Measurements from ENCODE around the gene BUB1.

BUB1 gene

DNA sequence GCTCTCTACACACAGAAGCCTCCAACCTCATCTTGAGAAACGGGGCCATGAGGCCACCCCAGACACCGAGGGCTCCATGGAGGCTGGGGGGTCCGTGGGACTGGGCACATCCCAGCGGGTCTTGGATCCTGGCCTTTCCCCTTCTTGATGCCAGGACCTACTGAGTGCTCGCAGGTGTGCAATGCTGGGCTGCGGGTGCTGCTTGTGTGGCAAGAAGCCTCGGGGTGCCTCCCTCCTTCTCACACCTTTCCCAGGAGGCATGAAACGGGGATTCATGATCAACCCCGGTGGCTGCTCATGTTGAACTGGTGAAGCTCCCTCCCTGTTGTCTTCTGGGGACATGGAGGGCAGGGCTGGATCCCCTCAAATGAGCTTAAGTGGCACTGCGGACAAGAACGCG, 2.0 kb upstream of the BUB1 start:
- Histone ChIP-seq H3K4me3 (no peak overlapping the region), H3K4me1 (peaks cover 25% of the 10 kb centered on the region), H3K36me3 (replicated peaks) (peaks cover 4% of the 10 kb centered on the region), H3K9me3 (no peaks in the 10 kb centered on the region), H3K27me3 (ENCODE audit: low read depth) (no peaks in the 10 kb centered on the region)
- no peak for DNase-seq (ENCODE audit: low spot score in 2 of 2)
- in situ Hi-C loops (cut with MboI; ENCODE audit: low sequenced_read_pairs) = loop anchor here (10.0 kb wide), 1 partner anchor 65 kb away; no protein-coding TSS in a partner anchor

DNA sequence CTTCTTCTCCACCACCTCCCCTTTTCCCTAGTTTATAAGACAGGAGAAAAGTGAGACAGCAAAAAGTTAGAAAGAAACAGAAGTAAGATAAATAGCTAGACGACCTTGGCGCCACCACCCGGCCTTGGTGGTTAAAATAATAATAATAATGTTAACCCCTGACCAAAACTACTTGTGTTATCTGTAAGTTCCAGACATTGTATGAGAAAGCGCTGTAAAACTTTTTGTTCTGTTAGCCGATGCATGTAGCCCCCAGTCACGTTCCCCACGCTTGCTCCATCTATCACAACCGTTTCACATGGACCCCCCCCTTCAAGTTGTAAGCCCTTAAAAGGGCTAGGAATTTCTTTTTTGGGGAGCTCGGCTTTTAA, 1.5 kb upstream of the BUB1 start:
- in situ Hi-C loops (cut with MboI; ENCODE audit: low sequenced_read_pairs) = loop anchor here (10.0 kb wide), 1 partner anchor 65 kb away; no protein-coding TSS in a partner anchor
- peaks cover 25% of the 10 kb centered on the region for H3K4me1 ChIP-seq
- no peaks in the 10 kb centered on the region for H3K9me3 ChIP-seq
- no peak overlapping the region for H3K4me3 ChIP-seq
- no peak for DNase-seq (ENCODE audit: low spot score in 2 of 2)
- H3K27me3 ChIP-seq (ENCODE audit: low read depth) = no peaks in the 10 kb centered on the region
- peaks cover 7% of the 10 kb centered on the region for H3K36me3 ChIP-seq (replicated peaks)

DNA sequence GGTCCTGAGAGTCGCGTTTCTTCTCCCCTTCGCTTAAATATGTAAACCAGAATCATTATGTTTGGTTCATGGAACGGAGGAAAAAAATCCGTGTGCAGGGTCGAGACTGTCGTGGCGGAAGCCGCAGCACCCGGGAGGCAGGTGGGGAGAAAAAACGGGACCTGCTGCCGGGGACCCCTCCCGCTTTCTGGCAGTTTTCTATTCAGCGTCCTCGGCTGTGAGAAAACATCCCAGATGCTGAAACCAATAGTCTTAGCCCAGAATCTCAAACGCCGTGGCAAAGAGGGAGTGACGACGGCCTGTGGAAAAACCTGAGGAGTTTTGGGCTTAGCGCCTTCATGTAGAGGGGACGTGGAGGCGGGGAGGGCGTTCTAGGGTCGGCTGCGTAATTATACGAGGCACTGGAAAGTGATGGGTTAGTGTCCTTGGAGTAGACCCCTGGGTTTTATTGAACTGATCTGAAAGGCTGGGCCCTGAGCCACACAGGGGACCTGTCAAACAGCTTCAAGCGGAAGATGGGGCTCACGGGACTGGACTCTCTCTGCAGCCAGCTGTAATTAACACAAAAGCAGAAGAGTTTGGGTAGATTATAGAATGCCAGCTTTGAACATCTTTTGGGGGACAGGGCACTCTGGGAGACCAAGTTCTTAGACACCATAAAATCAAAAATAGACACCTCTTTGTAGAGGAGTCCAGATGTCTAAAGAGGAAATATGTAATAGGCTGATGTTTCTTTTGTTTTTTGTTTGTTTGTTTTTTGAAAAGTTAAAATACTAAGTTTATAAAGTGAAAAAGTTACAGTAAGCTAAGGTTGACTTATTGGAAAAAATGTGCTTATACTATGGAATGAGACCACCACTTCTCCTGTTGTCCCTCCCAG, 834 bp upstream of the BUB1 start:
- Histone ChIP-seq H3K4me3 (peak overlapping the region; percentile 89), H3K9me3 (no peaks in the 10 kb centered on the region), H3K36me3 (replicated peaks) (peaks cover 13% of the 10 kb centered on the region), H3K4me1 (peaks cover 25% of the 10 kb centered on the region), H3K27me3 (ENCODE audit: low read depth) (no peaks in the 10 kb centered on the region)
- DNase-seq (ENCODE audit: low spot score in 2 of 2) = peak in 1 of 2 experiments; percentile 57
- in situ Hi-C loops (cut with MboI; ENCODE audit: low sequenced_read_pairs) = loop anchor here (10.0 kb wide), 1 partner anchor 66 kb away; no protein-coding TSS in a partner anchor

DNA sequence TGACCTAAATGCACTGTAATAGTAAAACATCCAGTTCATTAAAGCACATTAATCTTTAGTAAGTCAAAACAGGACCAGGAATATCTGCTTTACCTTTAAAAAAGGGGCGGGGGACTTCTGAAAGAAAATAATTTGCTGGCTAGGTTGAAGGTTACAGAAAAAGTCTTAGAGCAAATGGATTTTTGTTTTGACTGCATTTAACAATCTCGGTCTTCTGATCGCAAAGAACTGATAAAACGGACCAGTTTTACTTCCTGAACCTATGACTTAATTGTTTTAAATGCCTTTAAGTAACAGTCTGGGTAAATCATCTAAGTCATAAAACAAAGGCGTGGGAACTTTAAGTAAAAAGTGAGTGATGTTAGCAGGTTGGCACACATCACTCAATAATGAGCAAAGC, 783 bp downstream of the BUB1 start:
- in situ Hi-C loops (cut with MboI; ENCODE audit: low sequenced_read_pairs) = loop anchor here (10.0 kb wide), 1 partner anchor 68 kb away; no protein-coding TSS in a partner anchor
- no peak for DNase-seq (ENCODE audit: low spot score in 2 of 2)
- H3K36me3 ChIP-seq (replicated peaks) = peaks cover 29% of the 10 kb centered on the region
- H3K4me3 ChIP-seq = peak overlapping the region; percentile 89
- no peaks in the 10 kb centered on the region for H3K27me3 ChIP-seq (ENCODE audit: low read depth)
- peaks cover 18% of the 10 kb centered on the region for H3K4me1 ChIP-seq
- H3K9me3 ChIP-seq = no peaks in the 10 kb centered on the region

DNA sequence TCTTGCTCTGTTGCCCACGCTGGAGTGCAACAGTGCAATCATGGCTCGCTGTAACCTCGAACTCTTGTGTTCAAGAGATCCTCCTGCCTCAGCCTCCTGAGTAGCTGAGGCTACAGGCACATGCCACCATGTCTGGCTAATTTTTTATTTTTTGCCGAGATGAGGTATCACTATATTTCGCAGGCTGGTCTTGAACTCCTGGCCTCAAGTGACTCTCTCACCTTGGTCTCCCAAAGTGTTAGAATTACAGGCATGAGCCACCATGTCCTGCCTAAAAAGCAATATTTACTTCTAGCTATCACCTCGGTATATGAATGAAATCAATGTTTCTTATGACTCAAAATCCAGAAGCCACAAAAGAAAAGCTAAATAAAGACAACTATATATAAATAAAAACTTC, 2.2 kb downstream of the BUB1 start:
- Histone ChIP-seq H3K36me3 (replicated peaks) (peaks cover 43% of the 10 kb centered on the region), H3K9me3 (no peaks in the 10 kb centered on the region), H3K27me3 (ENCODE audit: low read depth) (no peaks in the 10 kb centered on the region), H3K4me1 (peaks cover 18% of the 10 kb centered on the region), H3K4me3 (no peak overlapping the region)
- in situ Hi-C loops (cut with MboI; ENCODE audit: low sequenced_read_pairs) = loop anchor here (10.0 kb wide), 1 partner anchor 69 kb away; no protein-coding TSS in a partner anchor
- no peak for DNase-seq (ENCODE audit: low spot score in 2 of 2)

DNA sequence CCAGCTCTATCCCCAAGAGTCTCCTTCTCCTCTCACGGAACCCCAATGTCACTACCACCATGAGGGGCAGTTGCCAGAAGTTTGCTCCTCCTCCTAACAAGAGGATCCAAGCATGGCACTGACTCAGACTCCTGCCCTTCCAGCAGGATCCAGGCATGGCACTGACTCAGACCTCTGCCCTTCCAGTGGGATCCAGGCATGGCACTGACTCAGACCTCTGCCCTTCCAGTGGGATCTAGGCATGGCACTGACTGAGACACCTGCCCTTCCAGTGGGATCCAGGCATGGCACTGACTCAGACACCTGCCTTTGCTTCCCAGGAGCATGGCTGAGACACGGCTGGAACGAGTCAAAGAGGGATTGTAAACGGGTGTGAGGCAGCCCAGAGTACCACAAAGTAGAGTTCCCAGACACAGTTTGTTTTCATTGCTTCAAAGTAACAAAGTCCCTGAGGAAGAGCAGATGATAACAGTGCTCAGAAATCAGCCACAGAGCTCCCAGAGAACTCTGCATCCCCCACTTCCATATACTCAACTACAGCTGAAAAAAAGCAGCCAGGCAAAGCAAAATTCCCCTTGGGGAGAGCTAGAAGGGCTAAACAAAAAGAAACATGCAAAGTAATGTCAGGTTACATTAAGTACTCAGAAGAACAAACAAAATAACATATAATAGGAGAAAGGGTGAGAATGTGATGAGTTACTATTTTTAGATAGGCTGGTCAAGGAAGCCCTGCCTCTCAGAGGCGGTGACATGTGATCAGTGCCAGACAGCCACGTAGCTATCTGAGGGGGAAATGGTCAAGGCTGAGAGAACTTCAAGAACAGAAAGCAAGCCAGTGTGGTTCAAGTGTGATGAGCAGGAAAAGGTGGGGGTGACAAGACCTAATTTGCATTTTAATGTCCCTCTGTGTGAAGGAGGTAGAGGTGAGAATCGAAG, 3.0 kb downstream of the BUB1 start:
- no peak overlapping the region for H3K4me3 ChIP-seq
- H3K27me3 ChIP-seq (ENCODE audit: low read depth) = no peaks in the 10 kb centered on the region
- peaks cover 50% of the 10 kb centered on the region for H3K36me3 ChIP-seq (replicated peaks)
- no peaks in the 10 kb centered on the region for H3K9me3 ChIP-seq
- in situ Hi-C loops (cut with MboI; ENCODE audit: low sequenced_read_pairs) = loop anchor here (10.0 kb wide), 1 partner anchor 70 kb away; no protein-coding TSS in a partner anchor
- DNase-seq (ENCODE audit: low spot score in 2 of 2) = no peak
- peaks cover 18% of the 10 kb centered on the region for H3K4me1 ChIP-seq

DNA sequence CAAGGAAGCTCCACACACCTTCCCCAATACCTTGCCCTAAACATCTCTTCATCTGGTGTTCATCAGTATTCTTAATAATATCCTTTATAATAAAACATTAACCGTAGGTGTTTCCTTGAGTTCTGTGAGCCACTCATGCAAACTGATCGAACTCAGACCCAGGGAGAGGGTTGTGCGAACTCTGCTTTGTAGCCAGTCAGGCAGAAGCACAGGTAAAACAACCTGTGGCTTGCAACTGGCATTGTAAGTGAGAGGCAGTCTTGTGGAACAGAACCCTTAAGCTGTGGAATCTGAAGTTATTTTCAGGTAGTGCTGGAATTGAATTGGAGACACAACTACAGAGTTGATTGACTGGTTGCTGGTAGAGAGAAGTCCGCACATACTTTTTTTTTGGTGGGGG, 4.7 kb downstream of the BUB1 start:
- H3K9me3 ChIP-seq = no peaks in the 10 kb centered on the region
- peaks cover 66% of the 10 kb centered on the region for H3K36me3 ChIP-seq (replicated peaks)
- H3K27me3 ChIP-seq (ENCODE audit: low read depth) = no peaks in the 10 kb centered on the region
- no peak for DNase-seq (ENCODE audit: low spot score in 2 of 2)
- H3K4me1 ChIP-seq = peaks cover 7% of the 10 kb centered on the region
- in situ Hi-C loops (cut with MboI; ENCODE audit: low sequenced_read_pairs) = loop anchor here (10.0 kb wide), 1 partner anchor 72 kb away; no protein-coding TSS in a partner anchor
- no peak overlapping the region for H3K4me3 ChIP-seq

DNA sequence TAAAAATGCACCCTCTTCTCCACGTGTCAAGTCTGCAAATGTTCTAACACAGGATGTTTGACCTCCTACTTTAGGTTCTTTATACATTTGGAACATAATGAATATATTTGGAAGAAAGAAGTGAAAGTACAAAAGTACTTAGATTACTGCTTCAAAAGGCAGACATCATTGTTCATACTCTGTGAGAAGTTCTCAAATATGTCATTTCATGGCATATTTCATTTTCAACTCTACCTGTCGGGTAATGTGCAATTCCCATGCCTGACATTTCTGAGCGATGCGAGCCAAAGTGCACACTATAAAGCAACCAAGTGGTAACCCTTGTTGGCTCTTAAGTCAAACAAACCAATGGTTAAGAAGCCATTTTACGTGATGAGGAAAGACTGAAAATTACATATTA, 7.0 kb downstream of the BUB1 start:
- in situ Hi-C loops (cut with MboI; ENCODE audit: low sequenced_read_pairs) = loop anchor here (10.0 kb wide), 1 partner anchor 74 kb away; no protein-coding TSS in a partner anchor
- no peaks in the 10 kb centered on the region for H3K9me3 ChIP-seq
- no peaks in the 10 kb centered on the region for H3K27me3 ChIP-seq (ENCODE audit: low read depth)
- DNase-seq (ENCODE audit: low spot score in 2 of 2) = no peak
- H3K4me3 ChIP-seq = no peak overlapping the region
- H3K4me1 ChIP-seq = peaks cover 7% of the 10 kb centered on the region
- peaks cover 87% of the 10 kb centered on the region for H3K36me3 ChIP-seq (replicated peaks)

DNA sequence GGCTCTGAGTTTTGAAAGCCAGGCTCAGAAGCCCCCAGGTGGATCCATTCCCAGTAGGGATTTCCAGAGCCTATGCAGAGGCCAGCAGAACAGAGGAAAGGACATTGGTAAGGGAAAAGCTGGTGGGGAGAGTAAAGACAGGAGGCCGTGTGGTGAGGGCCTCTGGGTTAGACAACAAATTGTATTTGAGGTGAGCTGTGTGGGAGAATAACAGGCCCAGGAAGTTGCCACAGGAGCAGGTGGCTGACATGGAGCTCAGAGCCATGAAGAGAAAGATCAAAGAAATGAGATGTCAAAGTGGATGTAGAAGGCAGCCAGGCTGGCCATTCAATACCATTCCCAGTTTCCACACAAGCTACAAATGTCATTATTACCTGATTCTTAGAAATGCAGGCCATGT, 8.8 kb downstream of the BUB1 start:
- Histone ChIP-seq H3K4me1 (no peaks in the 10 kb centered on the region), H3K36me3 (replicated peaks) (peaks cover 95% of the 10 kb centered on the region), H3K4me3 (no peak overlapping the region), H3K27me3 (ENCODE audit: low read depth) (no peaks in the 10 kb centered on the region), H3K9me3 (no peaks in the 10 kb centered on the region)
- in situ Hi-C loops (cut with MboI; ENCODE audit: low sequenced_read_pairs) = no loop called here
- no peak for DNase-seq (ENCODE audit: low spot score in 2 of 2)

DNA sequence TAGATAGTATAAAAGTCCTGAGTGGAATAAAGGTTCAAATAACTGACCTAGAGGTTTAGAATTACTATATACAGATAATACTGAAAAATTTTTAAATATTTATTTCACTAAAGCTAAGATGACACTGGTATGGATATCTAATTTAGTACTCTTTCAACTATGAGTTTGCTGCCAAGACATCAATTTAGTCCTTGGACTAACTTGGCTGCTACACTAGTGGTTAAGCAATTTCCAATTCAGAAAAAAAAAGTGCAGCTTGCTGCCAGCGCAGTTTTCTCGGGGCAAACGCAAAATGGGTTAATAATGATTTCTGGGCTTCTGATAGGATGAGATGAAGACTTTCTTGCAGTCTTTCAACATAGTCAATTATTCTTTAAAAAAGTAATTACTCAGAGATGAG, 10.8 kb downstream of the BUB1 start:
- peaks cover 93% of the 10 kb centered on the region for H3K36me3 ChIP-seq (replicated peaks)
- no peaks in the 10 kb centered on the region for H3K9me3 ChIP-seq
- H3K27me3 ChIP-seq (ENCODE audit: low read depth) = no peaks in the 10 kb centered on the region
- in situ Hi-C loops (cut with MboI; ENCODE audit: low sequenced_read_pairs) = no loop called here
- H3K4me1 ChIP-seq = no peaks in the 10 kb centered on the region
- DNase-seq (ENCODE audit: low spot score in 2 of 2) = no peak
- H3K4me3 ChIP-seq = no peak overlapping the region

DNA sequence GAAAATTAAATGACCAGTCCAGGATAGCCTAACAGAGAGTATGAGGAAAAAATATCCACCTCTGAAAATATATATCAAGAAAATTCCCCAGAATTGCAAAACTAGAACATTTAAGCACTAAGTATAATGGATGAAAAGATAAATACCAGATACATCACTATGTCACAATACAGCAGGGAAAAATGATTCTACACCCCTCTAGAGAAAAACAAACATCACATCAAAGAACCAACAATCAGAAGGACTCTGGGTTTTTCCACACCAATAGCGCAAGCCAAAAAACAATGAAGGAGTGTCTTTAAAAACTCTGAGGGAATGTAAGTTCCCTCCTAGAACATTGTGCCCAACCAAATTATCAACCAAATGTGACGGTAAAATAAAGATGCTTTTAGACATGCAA, 13.7 kb downstream of the BUB1 start:
- Histone ChIP-seq H3K27me3 (ENCODE audit: low read depth) (no peaks in the 10 kb centered on the region), H3K4me3 (no peak overlapping the region), H3K36me3 (replicated peaks) (peaks cover 93% of the 10 kb centered on the region), H3K9me3 (no peaks in the 10 kb centered on the region), H3K4me1 (no peaks in the 10 kb centered on the region)
- in situ Hi-C loops (cut with MboI; ENCODE audit: low sequenced_read_pairs) = no loop called here
- no peak for DNase-seq (ENCODE audit: low spot score in 2 of 2)

DNA sequence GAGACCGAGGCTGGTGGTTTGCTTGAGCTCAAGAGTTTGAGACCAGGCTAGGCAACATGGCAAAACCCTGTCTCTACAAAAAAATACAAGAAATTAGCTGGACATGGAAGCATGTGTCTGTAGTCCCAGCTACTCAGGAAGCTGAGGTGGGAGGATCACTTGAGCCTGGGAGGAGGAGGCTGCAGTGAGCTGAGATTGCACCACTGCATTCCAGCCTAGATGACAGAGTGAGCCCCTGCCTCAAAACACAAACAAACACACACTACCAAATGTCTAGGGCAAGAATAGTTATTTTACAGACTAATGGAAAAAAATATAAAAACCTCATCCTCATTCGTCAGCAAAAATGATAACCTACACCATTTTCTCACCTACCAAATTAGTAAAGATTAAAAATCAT, 15.3 kb downstream of the BUB1 start:
- in situ Hi-C loops (cut with MboI; ENCODE audit: low sequenced_read_pairs) = no loop called here
- DNase-seq (ENCODE audit: low spot score in 2 of 2) = no peak

DNA sequence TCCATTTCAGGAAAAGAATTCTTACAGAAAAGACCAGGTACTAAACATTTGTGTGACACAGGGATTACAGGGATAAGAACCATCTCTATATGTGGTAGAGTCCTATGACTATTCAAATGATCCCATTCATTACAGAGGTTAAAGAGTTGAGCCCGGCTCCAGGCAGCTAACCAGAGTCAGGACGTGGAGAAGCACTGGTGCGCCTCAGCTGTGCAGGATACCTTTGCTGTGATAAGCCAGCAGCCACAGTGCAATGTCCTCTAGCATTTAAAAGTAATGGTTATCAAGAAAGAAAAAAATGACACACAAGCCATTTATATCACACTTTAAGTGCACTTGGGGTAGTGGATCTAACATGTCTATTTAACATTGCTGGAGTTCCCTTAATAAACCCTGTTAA, 17.3 kb downstream of the BUB1 start:
- DNase-seq (ENCODE audit: low spot score in 2 of 2) = no peak
- in situ Hi-C loops (cut with MboI; ENCODE audit: low sequenced_read_pairs) = no loop called here
- peaks cover 96% of the 10 kb centered on the region for H3K36me3 ChIP-seq (replicated peaks)

More for the DNA sequence above, 15.3 kb downstream of the BUB1 start:
- Histone ChIP-seq H3K36me3 (replicated peaks) (peaks cover 93% of the 10 kb centered on the region), H3K4me1 (no peaks in the 10 kb centered on the region), H3K9me3 (no peaks in the 10 kb centered on the region), H3K27me3 (ENCODE audit: low read depth) (no peaks in the 10 kb centered on the region), H3K4me3 (no peak overlapping the region)

More for the DNA sequence above, 17.3 kb downstream of the BUB1 start:
- Histone ChIP-seq H3K9me3 (no peaks in the 10 kb centered on the region), H3K4me1 (no peaks in the 10 kb centered on the region), H3K27me3 (ENCODE audit: low read depth) (no peaks in the 10 kb centered on the region), H3K4me3 (no peak overlapping the region)
